Right lobe of liver (tissue), 4 donors: Measurements from ENCODE around the gene ERFL.

ENCODE experiments used
- POLR2A ChIP-seq: fragments of 450-650 bp; IDR thresholded peaks from one replicate; pipeline ENCODE4 v1.6.1; 2017; ENCODE audit warnings: antibody characterized with exemption, mild to moderate bottlenecking
- TF ChIP-seq, protein P1 (sequence below), 4 donors: fragments of 200-600 bp in 3 of 4; fragments of 450-650 bp in 1 of 4; IDR thresholded peaks; one replicate each; pipeline versions ENCODE4 v1.5.1 to v1.8.0; 2016 to 2022; ENCODE audit warnings: antibody characterized with exemption in 4 of 4, mild to moderate bottlenecking in 2 of 4
- donor health status: DM: no; HTN: no; CAD: no.
- donor health status: DM: no; HTN: no; CAD: no.
- donor health status: DM: no; HTN: yes; CAD: no.

DNA sequence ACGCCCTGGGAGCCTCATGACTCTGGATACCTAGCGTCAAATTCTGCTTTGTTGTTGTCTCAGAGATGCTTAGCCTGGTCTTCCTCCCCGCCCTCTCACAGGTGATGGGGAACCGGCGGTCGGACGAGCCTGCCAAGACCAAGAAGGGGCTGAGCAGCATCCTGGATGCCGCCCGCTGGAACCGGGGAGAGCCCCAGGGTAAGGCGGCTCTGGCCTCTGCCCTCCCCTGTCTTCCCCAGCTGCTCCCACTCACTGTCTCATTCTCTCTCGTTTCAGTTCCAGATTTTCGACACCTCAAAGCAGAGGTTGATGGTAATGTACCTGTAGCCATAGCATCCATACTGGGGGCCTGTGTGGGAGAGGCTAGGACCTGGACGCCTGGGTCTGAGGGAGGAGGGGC, 33.9 kb downstream of the ERFL start:
- TF ChIP-seq POLR2A = no peak
- TF ChIP-seq, protein P1, sequence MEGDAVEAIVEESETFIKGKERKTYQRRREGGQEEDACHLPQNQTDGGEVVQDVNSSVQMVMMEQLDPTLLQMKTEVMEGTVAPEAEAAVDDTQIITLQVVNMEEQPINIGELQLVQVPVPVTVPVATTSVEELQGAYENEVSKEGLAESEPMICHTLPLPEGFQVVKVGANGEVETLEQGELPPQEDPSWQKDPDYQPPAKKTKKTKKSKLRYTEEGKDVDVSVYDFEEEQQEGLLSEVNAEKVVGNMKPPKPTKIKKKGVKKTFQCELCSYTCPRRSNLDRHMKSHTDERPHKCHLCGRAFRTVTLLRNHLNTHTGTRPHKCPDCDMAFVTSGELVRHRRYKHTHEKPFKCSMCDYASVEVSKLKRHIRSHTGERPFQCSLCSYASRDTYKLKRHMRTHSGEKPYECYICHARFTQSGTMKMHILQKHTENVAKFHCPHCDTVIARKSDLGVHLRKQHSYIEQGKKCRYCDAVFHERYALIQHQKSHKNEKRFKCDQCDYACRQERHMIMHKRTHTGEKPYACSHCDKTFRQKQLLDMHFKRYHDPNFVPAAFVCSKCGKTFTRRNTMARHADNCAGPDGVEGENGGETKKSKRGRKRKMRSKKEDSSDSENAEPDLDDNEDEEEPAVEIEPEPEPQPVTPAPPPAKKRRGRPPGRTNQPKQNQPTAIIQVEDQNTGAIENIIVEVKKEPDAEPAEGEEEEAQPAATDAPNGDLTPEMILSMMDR (IDR thresholded peaks at IDR 0.05) = no peak
